GM10266 (cell line): ENCODE results near the gene DDX25.
A peak's percentile ranks its signal among the peaks of the same experiment; 100 is the strongest.

Experiments used
- DNase-seq: peaks from one replicate; pipeline ENCODE4 v3.0.0; 2012; ENCODE audit errors: extremely low spot score
- CTCF ChIP-seq: IDR thresholded peaks from 2 replicates; pipeline ENCODE4 v1.5.1; 2012; ENCODE audit warnings: mild to moderate bottlenecking, low read depth; ENCODE audit not compliant: control insufficient read depth, insufficient read depth; ENCODE audit errors: missing control alignments

Gene DDX25

GRCh38 chr11:125939081-125939521 is 34.8 kb downstream of the DDX25 start:
- no peak for DNase-seq
- no peak for TF ChIP-seq CTCF

GRCh38 chr11:125940145-125940544 is 35.8 kb downstream of the DDX25 start:
- TF ChIP-seq CTCF, result no peak
- DNase-seq, result no peak

- no peak for TF ChIP-seq CTCF
- DNase-seq, result no peak
Observed at GRCh38 chr11:125941267-125941618, 36.9 kb downstream of the DDX25 start.

GRCh38 chr11:125941619-125942611 is 37.6 kb downstream of the DDX25 start:
- DNase-seq, result peak; percentile 70
- peak; percentile 71 for TF ChIP-seq CTCF

- TF ChIP-seq CTCF, result no peak
- DNase-seq, result no peak
Observed at GRCh38 chr11:125942771-125943428, 38.6 kb downstream of the DDX25 start.

- TF ChIP-seq CTCF, result no peak
- no peak for DNase-seq
Observed at GRCh38 chr11:125943661-125944349, 39.5 kb downstream of the DDX25 start.
